Activated gamma-delta T cell treated with Interleukin-2 at 50 U/mL for 16 hours (primary cell): ENCODE data around the gene ARHGAP33.
A peak's percentile ranks its signal among the peaks of the same experiment; 100 is the strongest.
"Not testable (repeated sequence)": the region's sequence is repeated elsewhere in the genome, so short reads cannot be mapped to it uniquely, and the experiment has no call there.

Source experiments
- DNase-seq: peaks from one replicate; pipeline ENCODE4 v3.0.0-alpha.2; 2020

The ARHGAP33 gene

DNA sequence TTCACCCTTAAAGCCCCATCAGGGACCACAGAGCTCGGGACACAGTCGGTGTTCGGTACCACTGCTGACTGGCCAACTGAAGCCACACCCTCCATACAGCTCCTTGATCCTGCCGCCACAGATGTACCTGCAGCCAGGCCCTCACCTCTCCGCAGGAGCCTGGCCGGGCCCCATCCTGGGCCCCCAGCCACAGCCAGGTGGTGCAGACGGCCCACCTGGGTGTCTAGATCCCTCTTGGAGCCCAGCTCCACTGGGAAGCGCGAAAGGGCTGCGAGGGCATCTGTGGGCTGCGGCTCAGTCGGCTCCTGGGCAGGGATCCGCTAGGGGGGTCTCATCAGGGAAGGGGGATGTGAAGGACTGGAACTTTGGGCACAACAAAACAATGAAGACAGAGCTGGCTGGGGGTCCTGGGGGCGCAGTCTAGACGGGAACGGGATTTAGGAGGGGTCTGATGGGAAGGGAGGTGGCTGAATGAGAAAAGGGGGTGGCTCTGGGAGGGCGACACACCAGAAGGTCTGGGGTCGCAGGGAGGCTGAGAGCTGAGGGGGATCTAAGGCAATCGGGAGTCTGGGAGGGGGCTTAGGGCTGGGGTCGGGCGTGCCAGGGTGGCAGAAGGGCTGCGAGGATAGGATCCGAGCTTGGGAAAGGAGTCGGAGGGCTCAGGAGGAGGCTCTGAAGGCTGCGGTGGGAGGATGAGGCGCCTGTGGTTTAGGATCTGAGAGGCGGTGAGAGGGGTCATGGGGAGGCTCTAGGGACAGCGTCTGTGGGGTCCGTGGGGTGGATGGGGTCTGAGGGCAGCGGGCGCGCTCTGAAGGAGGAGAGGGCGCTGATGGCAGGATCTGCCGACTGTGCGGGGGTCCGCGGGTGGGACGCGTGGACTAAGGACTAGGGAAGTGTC lies 21.5 kb downstream of the ARHGAP33 start:
- DNase-seq: no peak

DNA sequence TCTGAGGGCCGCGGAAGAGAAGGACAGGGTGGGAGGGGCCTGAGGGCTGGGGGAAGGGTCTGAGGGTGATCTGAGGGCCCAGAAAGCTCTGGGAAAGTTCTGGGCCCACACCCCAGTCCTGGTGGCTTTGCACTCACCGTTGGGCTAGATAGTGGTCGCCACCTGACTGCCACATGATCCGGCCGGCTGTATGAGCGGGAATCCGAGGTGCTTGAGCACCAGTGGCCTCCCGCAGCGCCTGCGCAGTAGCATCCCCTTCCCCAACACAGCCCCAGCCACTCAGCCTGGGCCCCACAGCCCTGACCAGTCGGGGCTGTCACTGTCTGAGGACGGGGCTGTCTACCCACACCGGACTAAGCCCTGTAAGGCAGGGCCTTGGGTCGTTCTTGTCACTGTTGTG lies 22.3 kb downstream of the ARHGAP33 start:
- DNase-seq: no peak

DNA sequence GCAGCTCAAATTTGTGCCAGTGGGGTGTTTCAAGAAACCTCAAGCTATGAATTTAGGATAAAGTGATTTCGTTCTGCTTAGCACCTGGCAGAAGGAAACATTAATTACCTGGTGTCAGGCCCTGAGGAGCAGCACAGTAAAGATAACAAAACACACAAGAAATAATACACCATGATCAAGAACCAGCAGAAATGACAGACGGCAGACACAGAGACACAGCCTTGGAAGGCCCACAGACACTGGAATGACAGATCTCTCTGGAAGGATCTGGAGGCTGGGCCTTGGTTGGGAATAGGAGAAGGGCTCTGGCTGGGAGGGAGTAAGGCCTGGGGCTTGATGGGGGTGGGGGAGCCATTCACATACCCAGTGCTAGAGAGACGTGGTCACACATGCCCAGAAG lies 26.5 kb downstream of the ARHGAP33 start:
- no peak for DNase-seq

DNA sequence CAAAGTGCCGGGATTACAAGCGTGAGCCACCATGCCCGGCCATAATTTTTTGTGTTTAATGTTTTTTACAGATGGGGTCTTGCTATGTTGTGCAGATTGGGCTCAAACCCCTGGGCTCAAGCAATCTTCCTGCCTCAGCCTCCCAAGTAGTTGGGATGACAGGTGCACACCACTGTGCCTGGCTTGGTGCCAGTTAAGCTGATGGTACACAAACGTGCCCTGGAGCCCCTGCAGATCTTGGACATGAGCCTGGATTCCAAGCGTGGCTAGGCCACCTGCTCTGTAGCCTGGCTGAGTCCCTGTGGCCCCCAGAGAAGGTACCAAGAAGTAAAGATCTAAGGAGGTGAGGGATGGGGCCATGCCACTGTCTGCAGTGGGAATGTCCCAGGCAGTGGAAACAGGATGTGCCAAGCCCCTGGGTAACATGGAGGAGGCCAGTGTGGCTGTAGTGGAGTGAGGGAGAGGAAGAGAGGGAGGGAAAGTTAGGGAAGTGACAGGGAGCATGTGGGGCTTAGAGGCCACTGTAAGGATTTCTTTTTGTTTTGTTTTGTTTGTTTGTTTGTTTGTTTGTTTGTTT lies 30.2 kb downstream of the ARHGAP33 start:
- DNase-seq: no peak

DNA sequence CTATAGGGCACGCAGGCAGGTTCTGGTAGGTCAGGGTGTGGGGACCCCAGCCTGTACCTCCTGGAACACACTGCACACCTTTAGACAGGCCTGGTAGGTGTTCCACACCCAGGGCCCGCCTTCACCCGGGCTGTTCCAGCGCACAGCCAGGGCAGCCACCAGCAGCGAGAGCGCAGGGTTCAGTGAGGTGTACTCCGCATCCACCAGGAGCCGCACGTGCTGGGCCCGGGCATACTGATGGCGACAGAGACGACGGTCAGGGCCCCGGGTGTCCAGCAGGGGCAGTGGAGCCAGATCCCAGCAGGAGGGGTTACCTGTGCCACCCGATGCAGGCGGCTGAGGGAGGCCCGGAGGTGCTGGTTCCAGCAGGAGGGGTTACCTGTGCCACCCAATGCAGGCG lies 31.2 kb downstream of the ARHGAP33 start:
- no peak for DNase-seq

DNA sequence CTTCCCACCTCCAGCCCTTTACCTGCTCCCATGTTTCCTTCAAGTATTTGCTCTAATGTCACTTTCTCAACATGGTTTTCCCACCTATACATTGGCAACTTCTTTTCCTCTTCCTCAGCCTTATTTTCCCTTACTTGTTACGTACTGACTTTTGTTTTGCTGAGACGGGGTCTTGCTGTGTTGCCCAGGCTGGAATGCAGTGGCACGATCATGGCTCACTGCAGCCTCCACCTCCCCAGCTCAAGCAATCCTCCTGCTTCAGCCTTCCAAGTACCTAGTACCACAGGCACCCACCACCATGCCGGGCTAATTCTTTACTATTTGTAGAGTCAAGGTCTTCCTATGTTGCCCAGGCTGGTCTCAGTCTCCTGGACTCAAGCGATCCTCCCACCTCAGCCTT lies 32.3 kb downstream of the ARHGAP33 start:
- no peak for DNase-seq

DNA sequence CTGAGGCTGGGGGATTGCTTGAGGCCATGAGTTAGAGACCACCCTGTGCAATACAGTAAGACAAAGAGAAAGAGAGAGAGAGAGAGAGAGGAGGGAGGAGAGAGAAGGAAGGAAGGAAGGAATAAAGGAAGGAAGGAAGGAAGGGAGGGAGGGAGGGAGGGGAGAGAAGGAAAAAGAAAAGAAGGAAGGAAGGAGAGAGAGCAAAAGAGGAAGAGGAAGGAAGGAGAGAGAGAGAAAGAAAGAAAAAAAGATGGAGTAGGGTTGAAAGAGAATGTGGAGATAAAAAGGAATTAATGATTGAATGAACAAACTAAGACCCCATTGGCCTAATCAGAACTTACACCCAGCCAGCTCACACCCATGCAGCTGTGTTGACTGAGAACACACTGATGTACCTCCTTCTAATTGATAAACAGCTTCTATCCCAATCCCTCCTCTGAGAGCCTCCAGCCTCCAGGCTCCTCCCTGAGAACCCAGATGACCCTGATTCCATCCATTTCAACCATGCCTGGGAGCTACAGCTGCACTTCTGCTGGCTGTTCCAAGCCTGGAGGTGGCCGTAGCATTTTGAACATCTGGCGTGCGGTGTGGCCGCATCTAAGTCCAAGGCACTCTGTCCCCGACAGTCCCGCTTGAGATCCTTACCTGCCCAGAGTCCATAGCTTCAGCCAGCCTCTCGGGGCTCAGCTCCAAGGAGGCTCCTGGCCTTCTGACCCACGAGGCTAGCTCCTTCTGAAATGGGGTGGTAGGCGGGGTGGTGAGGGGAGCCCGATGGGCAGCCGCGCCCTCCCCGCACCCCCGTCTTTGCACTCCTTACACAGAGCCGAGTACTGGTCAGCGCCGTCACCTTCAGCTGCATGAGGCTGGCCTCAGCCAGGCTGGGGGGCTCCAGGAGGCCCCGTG lies 36.2 kb downstream of the ARHGAP33 start:
- no peak for DNase-seq

DNA sequence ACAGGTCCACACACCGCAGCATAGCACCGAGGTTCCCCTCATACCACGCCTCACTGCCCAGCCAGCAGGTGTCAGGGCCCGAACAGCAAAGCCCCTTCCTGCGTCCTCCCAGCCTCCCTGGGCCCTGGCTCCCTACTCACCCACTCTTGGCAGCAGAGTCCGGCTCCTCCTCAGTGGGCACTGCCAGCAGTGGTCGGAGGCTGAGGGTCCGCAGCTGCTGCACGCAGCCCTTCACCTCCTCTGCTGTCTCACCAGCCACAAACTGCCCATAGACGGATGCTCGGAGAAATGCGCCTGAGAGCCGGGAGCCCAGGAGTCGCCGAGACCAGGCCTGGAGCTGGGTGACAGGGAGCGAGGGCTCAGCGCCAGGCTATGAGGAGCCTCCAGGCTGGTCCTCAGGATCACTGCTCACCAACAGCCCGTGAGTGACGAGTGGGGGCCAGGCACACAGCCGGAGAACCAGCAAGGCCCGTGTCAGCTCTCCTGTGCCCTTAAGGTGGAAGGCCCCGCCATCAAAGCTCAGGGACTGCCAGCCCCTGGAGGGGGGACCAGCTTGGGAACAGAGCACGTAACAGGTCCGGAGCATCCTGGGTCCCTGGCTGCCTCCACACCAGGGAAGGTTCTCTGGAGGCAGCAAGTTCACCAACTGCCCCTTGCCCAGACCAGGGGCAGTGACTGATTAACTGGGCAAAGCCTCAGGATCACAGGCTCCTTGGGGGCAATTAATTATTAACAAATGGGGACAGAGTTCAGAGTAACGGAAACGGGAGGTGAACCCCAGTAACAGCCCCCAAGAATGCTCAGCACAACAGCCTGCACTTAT lies 37.1 kb downstream of the ARHGAP33 start, which contains the start of gene PRODH2:
Gene PRODH2 (minus strand): TSS at position 626 of the 823 bp plus-strand sequence. CDS start 40 bp downstream, at position 586.
- no peak for DNase-seq

DNA sequence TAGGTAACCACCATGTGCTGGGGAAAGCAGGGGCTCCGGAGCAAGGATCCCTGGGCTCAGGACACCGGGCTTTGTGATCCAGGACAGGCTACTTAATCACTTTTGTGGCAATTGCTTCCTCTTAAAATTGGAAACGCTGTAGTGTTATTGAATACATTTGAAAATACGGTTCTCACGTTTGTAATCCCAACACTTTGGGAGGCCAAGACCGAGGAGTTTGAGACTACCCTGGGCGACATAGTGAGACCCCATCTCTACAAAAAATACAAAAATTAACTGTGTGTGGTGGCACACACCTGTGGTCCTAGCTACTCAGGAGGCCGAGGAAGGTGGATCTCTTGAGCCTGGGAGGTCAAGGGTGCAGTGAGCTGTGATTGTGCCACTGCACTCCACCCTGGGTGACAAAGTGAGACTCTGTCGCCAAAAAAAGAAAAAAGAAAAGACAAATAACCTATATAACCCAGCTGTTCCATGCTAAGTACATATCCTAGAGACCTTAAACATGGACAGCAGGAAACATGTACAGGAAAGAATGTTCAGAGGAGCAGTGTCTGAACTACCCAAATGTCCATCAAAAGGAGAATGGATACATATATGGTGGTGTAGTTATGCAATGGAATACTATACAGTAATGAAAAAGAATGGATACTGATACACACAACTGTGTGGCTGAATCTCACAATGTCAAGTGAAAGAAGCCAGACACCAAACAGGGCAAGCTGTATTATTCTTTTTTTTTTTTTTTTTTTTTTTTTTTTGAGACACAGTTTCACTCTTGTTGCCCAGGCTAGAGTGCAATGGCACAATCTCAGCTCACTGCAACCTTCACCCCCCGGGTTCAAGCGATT lies 37.9 kb downstream of the ARHGAP33 start:
- DNase-seq: no peak

DNA sequence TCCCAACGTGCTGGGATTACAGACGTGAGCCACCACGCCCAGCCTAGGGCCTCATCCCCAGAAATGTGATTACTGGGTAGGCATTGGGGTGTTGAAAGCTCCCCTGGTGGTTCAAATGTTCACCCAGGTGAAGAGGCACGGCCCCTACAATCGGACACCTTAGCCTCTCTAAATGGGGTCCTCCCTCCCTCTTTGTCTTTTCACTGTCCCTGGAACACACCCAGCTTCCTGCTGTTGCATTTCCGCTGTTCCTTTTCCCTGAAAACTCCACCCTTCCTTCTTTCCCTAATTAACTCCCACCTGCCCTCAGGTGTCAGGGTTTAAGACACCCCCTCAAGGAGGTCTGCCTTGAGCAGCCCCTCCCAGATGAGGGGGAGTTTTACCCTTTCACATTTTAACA lies 40.9 kb downstream of the ARHGAP33 start:
- DNase-seq: no peak

DNA sequence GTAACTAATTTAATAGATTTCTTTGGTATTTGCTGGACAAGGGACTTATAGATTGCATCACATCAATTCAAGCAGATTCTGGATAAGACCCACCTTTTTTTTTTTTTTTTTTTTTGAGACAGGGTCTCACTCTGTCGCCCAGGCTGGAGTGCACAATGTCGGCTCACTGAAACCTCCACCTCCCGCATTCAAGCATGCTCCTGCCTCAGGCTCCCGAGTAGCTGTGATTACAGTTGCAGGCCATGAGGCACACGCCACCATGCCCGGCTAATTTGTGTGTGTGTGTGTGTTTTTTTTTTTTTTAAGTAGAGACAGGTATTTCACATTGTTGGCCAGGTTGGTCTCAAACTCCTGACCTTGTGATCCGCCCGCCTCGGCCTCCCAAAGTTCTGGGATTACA lies 41.5 kb downstream of the ARHGAP33 start:
- DNase-seq: no peak

DNA sequence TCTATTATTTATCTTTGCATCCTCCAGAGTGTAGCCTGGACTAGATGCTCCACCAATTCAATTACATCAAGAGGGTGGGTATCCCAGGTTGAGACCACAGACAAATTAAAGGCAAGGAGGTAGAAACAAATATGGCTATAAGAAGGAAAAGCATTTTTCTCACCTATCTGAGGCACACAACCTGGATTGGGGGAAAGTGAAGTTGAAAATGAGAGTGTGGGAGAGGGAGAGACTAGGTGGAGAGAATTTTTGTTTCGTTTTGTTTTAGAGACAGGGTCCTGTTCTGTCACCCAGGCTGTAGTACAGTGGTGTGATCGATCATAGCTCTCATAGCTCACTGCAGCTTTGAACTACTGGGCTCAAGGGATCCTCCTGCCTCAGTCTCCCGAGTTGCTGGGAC lies 43.1 kb downstream of the ARHGAP33 start:
- DNase-seq: no peak

DNA sequence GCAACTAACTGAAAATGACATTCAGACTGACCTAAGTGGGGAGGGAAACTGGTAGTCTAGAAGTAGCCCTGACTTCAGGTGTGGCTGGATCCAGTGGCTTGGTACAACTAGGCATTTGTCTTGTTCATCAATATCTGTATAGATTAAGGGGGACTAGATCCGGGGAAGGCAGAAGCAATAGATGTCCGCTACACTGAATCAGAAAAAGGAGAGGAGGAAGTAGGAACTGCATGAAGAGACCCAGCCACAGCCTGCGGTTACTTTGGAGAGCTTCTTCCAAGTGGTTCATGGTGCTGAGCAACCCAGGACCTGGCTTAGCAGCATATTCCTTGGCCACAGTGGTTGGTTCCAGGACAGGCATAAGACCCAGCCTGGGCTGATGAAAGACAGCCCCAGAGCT lies 47.2 kb downstream of the ARHGAP33 start:
- DNase-seq: no peak

DNA sequence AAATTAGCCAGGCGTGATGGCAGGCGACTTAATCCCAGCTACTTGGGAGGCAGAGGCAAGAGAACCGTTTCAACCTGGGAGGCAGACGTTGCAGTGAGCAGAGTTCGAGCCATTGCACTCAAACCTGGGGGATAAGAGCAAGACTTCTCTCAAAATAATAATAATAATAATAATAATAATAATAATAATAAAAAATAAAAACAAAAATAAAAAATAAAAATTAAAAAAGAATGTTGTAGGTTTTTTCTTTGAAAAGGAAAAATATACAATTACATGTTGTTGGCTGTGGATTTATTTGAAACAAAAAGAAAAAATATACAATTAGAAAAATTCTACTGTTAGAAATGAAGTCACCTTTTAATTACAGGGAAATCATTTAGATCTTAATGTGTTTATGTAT lies 48.8 kb downstream of the ARHGAP33 start:
- no peak for DNase-seq

DNA sequence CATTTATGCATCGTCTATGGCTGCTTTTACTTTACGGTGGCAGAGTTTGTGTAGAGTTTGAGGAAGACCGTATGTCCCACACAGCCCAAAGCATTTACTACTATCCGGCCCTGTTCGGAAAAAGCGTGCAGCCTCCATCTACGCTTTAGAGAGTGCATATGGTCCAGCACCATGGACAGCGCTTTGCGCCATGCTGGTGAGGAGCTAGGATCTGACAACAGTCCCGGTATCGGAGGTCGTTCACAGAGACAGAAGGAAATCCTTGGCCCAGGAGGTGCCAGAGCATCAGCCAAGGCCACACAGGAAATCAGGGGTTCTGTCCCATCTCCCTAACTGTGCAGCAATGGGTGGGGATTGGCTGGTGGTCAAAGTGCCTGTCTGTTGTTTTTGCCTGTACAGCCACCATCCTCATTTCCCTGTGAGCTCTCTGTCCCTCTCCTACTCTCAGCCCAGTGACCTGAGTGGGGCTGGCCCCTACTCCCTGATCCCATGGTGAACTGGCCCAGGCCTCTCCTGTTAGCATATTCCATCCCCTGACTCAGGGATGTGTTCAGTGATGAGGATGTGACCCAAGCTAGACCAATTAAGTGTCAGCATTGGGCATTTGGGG lies 53.4 kb downstream of the ARHGAP33 start:
- DNase-seq: peak; percentile 42

DNA sequence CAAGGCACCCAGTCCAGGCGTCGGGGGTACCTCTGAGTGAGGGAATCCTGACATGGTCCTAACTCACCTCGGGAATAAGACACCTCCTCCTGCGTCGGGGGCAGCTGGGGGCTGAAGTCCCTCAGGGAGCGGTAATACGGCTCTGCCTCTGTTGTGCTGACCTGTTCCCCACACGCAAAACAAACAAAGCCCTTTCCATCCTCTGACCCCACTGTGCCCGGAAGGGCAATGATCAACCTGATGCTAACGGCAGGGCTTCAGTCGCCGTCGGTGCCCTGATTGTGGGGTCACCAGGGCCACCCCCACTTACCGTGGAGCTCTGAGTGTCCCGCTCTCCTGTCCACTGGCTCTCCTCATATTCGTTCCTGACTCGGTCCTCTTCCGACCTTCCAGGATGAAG lies 55.6 kb downstream of the ARHGAP33 start:
- no peak for DNase-seq

DNA sequence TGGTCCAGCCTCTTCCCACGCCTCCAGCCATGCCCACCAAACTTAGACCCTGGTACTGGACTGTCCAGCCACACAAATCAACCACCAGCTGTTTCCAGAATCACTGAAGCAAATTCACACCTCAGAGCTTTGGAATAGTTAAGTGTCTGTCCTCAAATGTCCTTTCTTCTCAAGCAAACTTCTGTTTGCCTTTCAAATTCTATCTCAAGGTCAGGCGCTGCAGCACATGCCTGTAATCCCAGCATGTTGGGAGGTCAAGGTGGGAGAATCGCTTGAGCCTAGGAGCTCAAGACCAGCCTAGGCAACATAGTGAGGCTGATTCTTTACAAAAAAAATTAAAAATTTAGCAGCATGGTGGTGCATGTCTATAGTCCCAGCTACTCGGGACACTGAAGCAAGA lies 56.7 kb downstream of the ARHGAP33 start:
- no peak for DNase-seq

DNA sequence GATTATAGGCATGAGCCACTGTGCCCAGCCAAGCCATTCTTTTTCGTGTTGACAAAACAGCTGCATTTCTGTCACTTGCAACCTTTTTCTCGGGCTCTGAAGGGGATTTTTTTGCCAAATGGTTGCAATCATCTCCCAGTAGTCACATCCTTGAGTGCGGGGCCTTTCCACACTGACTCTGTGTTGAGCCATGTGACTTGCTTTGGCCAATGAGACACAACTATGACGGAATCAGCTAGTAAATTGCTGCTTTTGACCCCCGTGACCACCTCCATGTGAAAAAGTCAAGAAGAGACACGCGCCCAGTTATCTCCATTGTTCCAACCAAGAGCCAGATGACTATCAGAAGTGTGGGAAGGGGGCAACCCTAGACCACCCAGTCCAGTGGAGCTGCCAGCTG lies 58.6 kb downstream of the ARHGAP33 start:
- DNase-seq: no peak

DNA sequence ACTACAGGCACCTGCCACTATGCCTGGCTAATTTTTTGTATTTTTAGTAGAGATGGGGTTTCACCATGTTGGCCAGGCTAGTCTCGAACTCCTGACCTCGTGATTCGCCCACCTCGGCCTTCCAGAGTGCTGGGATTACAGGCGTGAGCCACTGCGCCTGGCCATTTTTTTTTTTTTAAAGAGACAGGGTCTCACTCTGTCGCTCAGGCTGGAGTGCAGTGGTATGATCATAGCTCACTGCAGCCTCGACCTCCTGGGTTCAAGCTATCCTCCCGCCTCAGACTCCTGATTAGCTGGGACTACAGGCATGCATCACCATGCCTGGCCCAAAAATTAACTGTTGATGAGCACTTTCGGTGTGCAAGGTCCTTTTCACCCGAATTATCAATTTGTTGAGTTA lies 60.7 kb downstream of the ARHGAP33 start:
- not testable (repeated sequence) for DNase-seq
